HPDE6-E6E7 (cell line): ENCODE results near the gene TPD52L2.
"Not testable (repeated sequence)": the region's sequence is repeated elsewhere in the genome, so short reads cannot be mapped to it uniquely, and the experiment has no call there.

ENCODE experiments used
- DNase-seq: peaks from one replicate; pipeline ENCODE4 v3.0.0; 2011; ENCODE audit warnings: missing footprints; ENCODE audit errors: extremely low spot score

The TPD52L2 gene

DNA sequence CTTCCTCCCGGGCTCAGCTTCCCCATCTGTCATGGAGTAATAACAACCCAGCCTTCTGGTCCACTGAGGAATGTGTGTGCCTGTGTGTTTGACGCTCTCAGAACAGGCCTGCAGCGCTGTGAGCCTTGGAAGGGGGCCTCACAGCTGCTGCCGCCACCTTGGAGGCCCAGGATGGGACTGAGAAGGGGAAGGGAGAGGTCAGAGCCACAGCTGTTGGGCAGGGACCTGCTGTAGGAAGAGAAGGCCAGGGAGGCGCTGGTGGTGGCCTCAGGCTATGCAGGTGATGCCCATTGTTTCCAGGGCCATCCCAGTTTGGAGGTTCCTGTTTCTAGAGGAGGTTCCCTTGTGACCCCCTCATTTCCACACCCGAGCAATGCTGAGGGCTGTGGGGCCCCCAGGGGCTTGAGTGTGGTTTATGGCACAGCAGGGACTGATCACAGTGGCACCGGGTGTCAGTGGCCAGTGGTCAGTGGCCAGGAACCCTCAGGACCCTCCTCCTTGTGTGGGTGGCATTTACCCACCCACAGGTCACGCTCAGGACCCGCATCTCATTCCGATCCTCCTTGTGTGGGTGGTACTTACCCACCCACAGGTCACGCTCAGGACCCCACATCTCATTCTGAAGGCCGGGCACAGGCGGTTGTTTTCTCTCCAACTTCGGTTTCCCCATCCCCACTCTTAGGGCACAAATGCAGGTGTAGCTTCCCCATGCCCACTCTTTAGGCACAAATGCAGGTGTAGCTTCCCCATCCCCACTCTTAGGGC, 14.0 kb downstream of the TPD52L2 start:
- DNase-seq, result no peak

DNA sequence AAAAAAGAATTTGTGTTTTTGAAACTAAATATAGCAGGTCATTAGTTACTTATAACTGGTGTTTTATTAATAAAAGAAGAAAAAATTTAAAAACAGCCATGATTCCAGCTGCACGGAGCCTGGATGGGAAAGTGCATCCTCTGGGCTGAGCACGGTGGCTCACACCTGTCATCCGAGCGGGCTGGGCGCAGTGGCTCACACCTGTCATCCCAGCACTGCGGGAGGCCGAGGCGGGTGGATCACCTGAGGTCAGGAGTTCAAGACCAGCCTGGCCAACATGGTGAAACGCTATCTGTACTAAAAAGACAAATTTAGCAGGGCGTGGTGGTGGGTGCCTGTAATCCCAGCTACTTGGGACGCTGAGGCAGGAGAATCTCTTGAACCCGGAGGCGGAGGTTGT, 15.8 kb downstream of the TPD52L2 start:
- not testable (repeated sequence) for DNase-seq

DNA sequence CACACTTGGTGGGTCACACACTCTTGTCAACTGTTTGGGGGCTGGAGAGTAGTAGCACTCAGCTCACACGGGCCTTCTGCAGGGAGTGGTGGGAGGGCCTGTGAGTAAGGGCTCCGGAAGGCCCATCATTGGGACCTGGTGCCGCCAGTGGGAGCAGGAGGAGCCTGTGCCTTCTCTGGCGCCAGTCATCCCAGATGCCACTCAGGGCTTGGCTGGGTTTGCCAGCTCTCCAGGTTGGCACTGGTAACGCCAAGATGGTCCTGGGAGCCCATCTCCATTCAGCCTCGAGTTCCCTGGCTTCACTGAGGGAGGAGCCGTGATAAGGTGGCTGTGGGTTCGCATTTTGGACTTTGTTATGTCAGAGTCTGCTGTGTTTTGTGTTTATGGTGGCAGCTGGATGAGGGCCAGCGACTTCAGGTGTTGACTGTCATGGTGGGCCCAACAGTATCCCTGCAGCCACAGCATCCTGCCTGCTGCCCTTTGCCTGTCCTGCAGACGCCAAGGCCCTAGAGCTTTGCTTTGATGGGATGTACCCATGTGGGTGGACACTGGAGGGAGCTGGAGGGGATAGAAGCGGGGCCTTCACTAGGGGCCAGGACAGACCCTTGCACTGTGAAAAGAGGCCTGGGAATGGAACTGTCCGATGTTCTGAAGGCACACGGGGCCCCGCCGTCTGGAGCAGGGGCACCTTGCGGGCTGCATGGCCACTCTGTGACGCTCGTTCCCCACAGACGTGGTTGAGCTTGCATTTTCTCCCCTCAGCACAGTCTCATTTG, 16.6 kb downstream of the TPD52L2 start:
- DNase-seq, result no peak

DNA sequence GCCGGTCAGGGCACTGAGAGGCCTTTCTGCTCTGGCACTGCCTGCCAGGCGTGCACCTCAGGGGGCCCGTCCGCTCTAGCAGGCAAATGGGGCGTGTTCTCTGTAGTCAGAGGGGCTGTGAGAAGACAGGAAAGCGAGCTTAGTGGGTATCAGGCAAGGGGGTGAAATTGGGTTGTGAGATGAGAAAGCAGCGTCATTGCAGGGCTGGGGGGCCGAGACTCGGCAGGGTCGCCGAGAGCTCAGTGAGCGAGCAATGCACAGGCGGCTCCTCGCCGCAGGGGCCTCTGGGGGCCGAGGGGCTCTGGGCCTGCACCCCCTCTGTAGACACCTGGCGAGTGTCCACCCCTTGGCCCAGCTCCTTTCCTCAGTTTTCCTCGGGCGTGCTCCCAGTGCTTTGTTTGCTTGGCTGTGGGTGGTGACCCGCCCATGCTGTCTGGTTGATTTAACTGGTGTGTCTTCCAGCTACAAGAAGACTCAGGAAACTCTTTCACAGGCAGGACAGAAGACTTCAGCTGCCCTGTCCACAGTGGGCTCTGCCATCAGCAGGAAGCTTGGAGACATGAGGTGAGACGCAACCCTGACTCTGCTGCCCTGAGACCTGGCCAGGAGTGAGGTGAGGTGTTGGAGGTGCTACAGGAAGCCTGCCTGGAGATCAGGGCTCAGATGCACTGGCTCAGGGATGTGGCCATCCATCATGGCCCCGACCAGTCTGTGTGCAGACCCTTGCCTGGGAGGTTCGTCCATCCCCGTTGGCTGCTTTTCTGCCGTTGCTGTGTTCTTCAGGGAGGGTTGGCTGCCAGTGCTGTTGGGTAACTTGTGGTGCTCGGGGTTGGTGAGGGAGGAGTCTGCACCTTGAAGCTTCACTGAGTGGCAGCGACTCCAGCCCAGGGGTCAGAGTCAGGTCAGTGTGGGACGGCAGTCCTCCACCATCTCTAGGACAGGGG, 17.5 kb downstream of the TPD52L2 start:
- no peak for DNase-seq

DNA sequence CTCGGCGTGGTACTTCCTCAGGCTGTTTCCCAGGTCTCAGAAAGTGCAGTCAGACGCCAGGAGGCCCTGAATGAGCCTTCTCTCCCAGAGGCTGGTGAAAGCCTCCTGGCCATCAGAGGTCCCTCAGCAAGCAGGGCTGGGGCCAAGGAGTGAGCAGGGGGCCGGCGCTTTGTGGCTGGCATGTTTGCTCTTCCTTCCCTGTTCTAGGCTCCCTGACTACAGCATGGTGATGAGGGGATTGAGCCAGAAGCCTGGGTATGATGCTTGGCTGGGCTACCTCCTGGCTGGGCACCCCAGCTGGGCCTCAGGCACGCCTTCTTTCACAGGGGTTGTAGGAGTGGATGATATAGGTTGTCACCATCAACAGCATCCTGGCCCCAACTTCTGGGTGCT, 18.1 kb downstream of the TPD52L2 start:
- DNase-seq, result no peak

DNA sequence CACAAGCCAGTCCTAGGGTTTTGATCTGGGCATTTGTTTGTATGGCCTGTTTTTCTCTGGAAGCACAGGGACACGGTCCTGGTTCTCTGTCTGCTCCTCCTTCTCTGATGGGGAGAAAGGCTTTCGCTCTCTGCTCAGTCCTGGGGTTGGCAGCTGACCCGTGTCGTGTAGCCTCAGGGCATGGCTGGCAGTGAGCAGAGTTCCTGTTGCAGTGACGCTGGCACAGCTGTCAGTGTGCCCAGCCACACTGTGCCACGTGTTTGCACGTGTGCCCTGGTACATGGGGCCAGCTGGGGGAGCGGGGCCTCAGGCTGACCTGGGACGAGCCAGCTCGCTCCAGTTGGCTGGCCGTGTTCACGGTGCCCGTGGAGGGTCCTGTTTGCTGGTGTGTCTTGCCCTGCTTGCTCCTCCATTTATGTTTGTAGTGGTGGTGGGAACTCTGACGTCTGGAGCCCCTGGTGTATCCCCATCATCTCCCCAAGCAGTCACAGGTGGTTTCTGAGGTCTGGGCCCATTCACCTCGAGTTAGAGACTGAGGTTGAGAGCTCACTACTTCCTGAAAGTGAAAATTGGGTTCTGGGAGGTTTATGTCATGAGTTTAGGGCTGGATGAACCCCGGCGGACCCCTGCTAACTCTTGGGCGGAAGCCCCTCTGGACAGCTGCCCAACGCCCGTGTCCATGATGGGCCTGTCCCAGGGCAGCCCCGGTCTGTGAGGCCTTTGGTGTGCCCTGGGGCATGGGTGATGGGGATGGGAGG, 19.6 kb downstream of the TPD52L2 start:
- DNase-seq, result no peak

DNA sequence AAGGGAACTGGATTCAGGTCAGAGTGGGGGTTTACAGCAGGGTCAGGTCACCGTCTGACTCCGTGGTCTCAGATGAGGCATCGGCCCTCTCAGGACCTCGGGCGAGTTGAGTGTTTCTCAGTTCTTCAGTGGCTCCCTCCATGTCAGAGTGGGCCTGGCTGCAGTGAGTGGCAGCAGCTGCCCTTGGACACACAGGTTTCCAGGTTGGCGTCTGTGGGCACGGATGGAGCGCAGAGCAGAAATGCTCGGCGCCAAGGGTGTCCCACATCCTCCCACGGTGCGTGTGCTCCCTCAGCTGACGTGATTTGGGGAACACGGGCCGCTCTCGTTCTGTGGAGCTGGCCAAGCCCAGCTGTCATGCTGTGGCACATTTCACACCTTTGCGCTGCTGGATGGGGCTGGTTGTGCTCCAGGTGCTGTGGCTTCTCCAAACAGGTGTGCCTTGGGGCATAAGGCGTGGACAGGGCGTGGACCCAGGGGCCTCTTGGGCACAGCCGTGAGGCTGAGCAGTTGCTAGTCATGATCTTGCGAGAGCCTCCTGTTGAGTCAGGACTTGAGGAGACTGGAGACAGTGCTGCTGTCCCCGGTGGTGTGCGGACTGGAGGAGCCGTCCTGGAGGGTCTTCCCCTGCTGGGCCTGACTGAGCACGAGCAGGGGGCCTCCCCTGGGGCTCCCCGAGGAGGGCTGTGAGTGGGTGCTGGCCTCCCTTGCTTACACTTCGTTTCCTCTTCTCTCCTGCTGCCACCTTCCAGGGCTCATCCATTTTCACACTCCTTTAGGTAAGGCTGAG, 20.4 kb downstream of the TPD52L2 start:
- DNase-seq, result peak; percentile 66

DNA sequence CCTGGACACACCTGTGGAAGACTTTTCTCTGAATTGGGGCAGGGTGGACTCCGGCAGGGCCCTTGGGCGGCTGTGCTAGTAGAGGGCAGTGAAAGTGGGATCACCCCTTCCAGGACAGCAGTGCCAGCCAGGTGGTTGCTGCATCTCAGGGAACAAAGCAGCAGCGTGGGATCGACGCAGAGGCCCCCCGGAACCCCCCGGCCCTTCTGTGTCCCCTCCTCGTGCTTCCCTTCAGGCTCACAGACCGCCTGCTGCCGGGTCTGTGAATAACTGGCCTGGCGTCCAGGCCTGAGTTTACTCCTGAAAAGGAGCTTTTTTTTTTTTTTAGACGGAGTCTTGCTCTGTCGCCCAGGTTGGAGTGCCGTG, 21.0 kb downstream of the TPD52L2 start:
- no peak for DNase-seq

DNA sequence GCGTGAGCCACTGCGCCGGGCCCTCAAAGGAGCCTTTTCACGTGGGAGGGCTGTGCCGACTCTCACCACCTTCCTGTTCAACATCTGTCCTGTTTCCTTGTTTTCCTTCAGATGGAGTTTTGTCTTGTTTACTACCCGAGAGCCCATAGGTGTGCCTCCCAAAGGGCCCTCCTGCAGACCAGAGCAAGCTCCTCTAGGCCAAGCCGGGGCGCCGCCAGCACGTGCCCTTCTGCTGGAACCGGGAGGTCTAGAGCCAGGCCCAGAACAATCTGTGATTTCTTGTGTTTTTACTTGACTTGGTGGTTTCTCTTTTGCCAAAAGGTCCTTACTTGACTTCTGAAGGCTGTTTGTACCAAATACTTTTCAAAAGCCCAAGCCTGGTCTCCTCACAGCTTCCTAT, 21.9 kb downstream of the TPD52L2 start:
- no peak for DNase-seq

DNA sequence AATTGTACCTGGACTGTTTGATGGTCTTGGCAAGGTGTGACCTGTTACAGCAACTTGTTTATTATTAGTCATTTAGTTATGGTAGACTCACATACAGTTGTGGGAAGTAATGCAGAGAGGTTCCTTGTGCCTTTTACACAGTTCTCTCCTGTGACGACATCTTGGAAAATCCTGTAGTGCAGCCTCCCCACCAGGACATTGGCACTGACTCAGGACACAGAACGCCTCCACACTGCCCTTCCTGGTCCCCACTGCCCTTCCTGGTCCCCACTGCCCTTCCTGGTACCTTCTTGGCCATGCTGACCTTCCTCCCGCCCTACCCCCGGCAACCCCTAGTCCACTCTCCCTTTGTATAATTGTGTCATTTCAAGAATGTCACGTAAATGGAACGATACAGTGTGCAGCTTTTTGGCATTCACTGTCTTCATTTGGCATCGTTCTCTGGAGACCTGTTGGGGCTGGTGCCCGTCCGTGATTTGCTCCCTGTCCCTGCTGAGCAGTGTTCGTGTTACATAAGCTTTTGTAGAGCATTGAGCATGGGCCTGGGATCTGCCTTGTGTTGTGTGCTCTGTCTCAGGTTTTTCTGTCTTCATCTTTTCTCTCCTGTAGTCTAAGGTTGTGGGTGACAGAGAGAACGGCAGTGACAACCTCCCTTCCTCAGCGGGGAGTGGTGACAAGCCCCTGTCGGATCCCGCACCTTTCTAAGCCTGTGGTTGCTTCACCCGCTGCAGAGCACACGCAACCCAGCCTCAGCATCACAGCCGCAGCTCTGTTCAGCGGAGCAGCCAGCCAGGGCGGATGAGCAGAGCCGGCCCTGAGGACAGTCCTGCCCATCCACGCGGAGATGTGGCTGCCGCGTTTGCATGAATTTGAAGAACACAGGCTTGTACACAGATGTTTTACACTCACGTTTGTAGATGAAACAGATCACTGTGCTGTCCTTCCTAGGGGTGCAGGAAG, 24.5 kb downstream of the TPD52L2 start:
- no peak for DNase-seq

DNA sequence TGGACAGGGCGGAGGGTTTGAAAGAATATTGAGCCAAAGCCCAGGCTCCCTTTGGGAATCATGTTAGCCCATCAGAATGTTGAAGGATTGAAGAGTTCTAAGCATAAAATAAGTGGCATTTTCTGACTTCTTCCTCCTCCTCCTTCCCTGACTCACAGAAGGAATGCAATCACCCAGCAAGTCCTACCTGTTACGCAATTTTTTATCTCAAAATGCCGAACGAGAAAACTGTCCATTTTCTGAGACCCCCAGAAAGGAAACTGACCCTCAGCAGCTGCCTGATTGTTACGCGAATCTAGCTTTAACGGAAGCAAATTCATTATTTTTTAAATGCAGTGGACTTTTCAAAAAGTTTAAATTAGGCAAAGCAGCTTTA, 25.1 kb downstream of the TPD52L2 start:
- DNase-seq, result no peak

DNA sequence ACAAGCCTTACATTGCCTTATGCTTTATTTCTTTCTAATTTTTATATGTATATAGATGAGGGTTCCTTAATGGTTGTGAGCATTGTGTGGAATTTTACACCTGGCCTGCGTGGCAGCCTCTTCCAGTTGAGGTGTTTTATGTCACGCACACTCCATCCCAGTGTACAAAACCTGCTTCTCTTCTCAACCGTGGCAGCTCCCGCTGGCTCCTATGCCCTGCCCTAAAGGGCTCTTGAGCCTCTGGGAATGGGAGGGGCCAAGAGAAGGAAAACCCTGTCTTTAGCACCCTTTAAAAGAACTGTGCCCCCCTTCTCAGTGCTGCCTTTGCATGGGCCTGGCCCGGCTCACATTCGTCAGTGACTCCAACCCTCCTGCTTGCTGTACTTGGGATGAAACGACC, 25.5 kb downstream of the TPD52L2 start:
- DNase-seq, result no peak

DNA sequence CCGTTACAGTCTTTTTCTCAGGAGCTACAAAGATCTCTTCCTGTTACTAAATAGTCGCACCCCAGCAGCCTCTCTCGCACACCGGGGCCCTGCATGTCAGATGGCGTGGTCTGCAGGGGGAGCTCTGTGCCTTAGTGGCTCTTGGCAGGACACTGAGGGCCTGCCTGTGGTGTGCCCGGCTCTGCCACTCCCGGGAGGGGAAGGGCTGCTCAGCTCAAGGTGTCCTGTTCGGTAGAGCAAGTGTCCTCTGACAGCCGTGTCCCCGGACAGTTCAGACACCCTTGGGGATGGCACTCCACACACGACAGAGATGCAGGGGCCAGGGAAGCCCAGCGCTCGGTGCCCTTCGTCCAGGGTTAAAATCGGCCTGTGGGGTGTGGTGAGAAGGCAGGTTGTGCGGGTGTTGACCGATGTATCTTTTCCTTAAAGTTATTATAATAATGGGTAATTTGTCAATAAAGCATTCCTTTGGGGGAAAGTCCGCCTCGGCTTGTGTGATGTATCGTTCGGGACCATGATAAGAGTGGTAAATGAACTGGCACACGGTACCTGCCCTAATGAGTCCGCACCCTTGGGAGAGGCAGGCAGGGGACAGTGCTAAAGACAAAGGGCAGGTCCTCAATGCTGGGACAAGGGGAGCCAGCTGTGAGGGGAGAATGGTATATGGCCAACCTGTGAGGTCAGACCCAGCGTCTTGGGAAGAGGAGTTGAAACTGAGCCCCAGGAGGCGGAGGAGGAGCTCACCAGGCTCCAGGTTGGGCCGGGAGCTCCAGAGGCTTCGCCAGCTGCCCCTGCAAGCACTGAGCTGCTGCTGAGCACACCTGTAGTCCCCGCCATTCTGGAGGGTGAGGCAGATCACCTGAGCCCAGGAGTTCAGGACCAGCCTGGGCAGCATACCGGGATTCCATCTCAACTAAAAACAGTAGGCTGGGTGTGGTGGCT, 26.3 kb downstream of the TPD52L2 start:
- DNase-seq, result no peak

DNA sequence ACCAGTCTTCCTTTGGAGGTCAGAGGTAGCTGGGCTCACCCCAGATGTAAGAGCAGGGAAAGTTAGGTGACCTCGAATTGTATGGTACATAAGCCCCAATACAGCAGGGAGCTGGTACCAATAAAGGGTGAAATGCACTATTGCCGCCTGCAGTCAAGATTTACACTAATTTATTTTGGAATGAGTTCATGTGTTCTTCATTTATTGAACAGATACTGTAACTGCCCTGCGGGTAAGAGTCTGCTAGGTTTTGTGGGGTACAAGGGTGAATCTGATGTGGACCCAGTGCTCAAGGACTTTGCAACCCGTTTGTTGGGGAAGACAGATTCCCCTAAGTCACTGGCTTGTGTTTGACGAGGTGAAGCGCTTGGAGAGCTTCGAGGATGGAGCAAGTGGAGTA, 27.3 kb downstream of the TPD52L2 start:
- no peak for DNase-seq

DNA sequence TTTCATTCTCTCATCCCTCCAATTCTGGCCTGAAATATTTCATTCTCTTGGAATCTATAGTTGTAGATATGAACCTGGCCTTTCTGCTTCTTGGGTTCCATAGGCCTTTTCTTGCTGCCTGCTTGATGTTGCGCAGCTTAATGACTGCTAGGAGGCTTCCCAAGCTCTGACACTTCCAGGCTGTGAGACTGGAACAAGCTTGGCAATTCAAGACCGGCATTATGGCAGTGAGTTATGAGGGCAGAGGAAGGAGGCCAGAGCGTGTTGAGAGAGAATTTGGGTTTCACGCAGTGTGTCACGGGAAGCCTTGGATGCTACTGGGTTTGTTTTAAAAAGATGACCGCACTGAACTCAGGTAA, 28.9 kb downstream of the TPD52L2 start:
- DNase-seq, result no peak

DNA sequence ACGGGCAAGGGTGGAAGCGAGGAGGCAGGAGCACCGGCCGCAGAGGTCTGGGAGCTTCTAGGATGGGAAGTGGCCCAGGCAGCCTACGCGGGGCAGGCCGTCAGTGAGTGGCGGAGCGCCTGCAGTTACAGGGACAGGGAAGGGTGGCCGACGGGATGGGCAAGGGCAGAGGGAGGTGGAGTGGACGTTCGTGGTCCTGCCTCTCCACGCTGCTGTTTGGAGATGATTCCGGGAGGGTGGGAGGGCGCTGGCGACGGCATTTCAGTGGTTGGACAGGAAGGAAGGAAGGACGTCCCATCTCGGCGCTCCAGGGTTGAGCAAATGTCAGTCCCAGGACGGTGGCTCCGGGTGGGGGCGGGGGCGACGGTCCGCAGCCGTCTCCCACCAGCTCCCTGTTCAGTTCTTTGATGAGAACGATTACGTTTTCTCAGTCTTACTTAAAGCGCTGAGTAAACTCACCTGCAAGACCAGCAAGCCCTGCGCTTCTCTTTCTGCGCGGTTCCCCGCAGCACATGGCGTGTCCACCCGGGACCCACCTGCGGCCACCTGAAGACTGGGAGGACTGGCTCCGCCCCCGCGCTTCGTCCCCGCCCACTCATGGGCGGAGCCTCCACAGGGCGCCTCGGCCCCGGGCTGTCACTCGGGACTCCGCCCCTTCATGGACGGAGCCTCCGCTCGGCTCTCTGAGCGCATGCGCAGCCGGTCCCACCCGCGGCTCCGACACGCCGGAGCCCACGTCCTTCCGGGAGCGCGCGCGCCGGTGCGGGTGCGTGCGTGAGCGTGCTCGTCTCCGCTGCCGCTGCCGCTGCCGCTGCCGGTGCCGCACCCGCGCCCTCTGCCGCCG, 29.5 kb downstream of the TPD52L2 start, which contains the start of gene DNAJC5:
Gene DNAJC5, plus strand, starts transcription at position 769 of the 844 bp plus-strand sequence. CDS start 33,220 bp downstream, outside the sequence.
- peak; percentile 100 for DNase-seq

DNA sequence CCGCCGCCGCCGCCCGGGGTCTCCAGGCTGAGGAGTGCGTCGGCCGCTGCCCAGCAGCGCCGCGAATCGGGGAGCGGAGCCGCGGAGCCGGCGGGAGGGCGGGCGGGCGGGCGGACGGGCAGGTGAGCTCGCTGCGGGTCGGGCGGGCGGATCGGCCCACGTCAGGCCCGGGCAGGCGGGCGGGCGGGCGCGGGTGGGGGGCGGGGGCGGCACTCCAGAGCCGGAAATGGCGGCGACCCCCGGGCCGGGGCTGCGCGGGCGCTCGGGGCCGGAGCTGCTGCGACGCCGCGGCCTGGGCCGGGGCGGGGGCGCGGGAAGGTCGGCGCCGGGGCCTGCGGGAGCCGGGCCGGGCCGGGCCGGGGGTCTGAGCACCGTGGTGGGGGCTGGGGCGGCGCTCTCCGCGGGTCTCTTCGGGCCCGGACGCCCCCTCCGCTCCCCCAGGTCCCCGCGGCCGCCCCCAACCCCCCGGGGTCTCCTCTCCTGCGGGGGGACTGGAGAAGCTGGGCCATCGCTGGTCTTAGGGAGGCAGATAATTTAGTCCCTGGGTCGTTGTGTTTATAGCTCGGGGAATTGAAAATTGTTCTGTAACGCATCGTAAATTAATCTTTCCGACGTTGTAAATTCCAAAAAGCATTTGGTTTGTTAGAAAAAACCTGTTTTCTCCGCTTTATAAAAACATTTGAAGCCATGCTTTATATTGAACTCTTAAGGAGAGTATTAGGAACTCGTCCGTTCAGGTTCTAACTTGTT, 30.3 kb downstream of the TPD52L2 start:
- no peak for DNase-seq
